Urinary bladder (tissue), 4 donors: ENCODE measurements around the gene CNDP2. TPM values are rescaled to one million over a fixed set of nuclear protein-coding genes. Genes with fewer than 3 reads are reported as not detected.

ENCODE experiments used
- DNase-seq: peaks from one replicate; pipeline ENCODE4 v3.0.0-alpha.2; 2015; ENCODE audit errors: extremely low spot score
- H3K27ac ChIP-seq: one replicate; pipeline ENCODE4 v1.5.1; 2013; ENCODE audit warnings: low read depth, mild to moderate bottlenecking, moderate library complexity
- H3K36me3 ChIP-seq: one replicate; pipeline ENCODE4 v1.6.1; 2013; ENCODE audit warnings: mild to moderate bottlenecking, moderate library complexity; ENCODE audit not compliant: insufficient read depth
- H3K4me1 ChIP-seq: one replicate; pipeline ENCODE4 v1.6.1; 2013; ENCODE audit warnings: mild to moderate bottlenecking, moderate library complexity; ENCODE audit not compliant: insufficient read depth
- H3K4me3 ChIP-seq: one replicate; pipeline ENCODE4 v1.5.1; 2013; ENCODE audit warnings: low read depth, low read length
- WGBS: extraction: QIAGEN DNeasy Blood & Tissue Kit; methylation state at CpG from one replicate; pipeline ENCODE4 v1.1.7; 2013; 5-methylcytosine and 5-hydroxymethylcytosine counted together
- polyA plus RNA-seq: library from polyadenylated mRNA; stranded (reverse); fragments of 200-250 nt; gene quantifications from one replicate; pipeline ENCODE4 v1.2.3, GENCODE V29; 2013
- total RNA-seq: library from RNA; depleted of rRNA; stranded (reverse); fragments of >200 nt; gene quantifications from one replicate; pipeline ENCODE4 v1.2.3, GENCODE V29; 2014
- donor health status: healthy with polysubstance abuse.
- donor health status: healthy.

CNDP2 gene
- total and polyA plus RNA-seq, 2 donors, result 44.0 to 72.3 TPM

- no peak for DNase-seq
- WGBS, result 89% methylated on average over 21 of the region's 21 CpGs
Observed at GRCh38 chr18:74534150-74534969, 38.2 kb downstream of the CNDP2 start, which contains the start of gene CNDP1. TSS of gene CNDP1 (plus strand) at chr18:74534500. CDS start at chr18:74534668, 168 bp downstream.

GRCh38 chr18:74534981-74535649 lies 39.0 kb downstream of the CNDP2 start:
- Histone ChIP-seq H3K36me3 (no peaks in the 10 kb centered on the region), H3K4me3 (no peak overlapping the region), H3K4me1 (no peaks in the 10 kb centered on the region), H3K27ac (no peak overlapping the region)
- 86% methylated on average over 9 of the region's 9 CpGs for WGBS
- DNase-seq, result no peak

More at GRCh38 chr18:74534150-74534969, 38.2 kb downstream of the CNDP2 start, which contains the start of gene CNDP1:
- Histone ChIP-seq H3K4me3 (no peak within 1 kb of the TSS), H3K36me3 (no peaks in the 10 kb centered on the region), H3K27ac (no peak within 1 kb of the TSS), H3K4me1 (no peaks in the 10 kb centered on the region)

GRCh38 chr18:74539289-74539688 lies 43.1 kb downstream of the CNDP2 start:
- H3K4me3 ChIP-seq, result no peak overlapping the region
- H3K27ac ChIP-seq, result no peak overlapping the region
- WGBS, result 79% methylated on average over 11 of the region's 11 CpGs
- H3K36me3 ChIP-seq, result no peaks in the 10 kb centered on the region
- DNase-seq, result no peak
- H3K4me1 ChIP-seq, result no peaks in the 10 kb centered on the region

GRCh38 chr18:74540652-74541421 lies 44.7 kb downstream of the CNDP2 start:
- 68% methylated on average over 20 of the region's 20 CpGs for WGBS
- no peak for DNase-seq
- no peaks in the 10 kb centered on the region for H3K4me1 ChIP-seq
- no peaks in the 10 kb centered on the region for H3K36me3 ChIP-seq
- H3K4me3 ChIP-seq, result no peak overlapping the region
- H3K27ac ChIP-seq, result no peak overlapping the region

GRCh38 chr18:74541703-74542555 lies 45.8 kb downstream of the CNDP2 start:
- DNase-seq, result no peak
- WGBS, result 83% methylated on average over 15 of the region's 15 CpGs

GRCh38 chr18:74544898-74545297 lies 48.7 kb downstream of the CNDP2 start:
- WGBS, result 62% methylated on average over 8 of the region's 8 CpGs
- Histone ChIP-seq H3K27ac (no peak overlapping the region), H3K4me3 (no peak overlapping the region), H3K4me1 (no peaks in the 10 kb centered on the region), H3K36me3 (no peaks in the 10 kb centered on the region)
- no peak for DNase-seq

More at GRCh38 chr18:74541703-74542555, 45.8 kb downstream of the CNDP2 start:
- Histone ChIP-seq H3K27ac (no peak overlapping the region), H3K36me3 (no peaks in the 10 kb centered on the region), H3K4me1 (no peaks in the 10 kb centered on the region), H3K4me3 (no peak overlapping the region)

GRCh38 chr18:74546007-74546406 lies 49.8 kb downstream of the CNDP2 start:
- Histone ChIP-seq H3K4me1 (no peaks in the 10 kb centered on the region), H3K4me3 (no peak overlapping the region), H3K27ac (no peak overlapping the region), H3K36me3 (no peaks in the 10 kb centered on the region)
- no peak for DNase-seq
- 98% methylated on average over 11 of the region's 11 CpGs for WGBS

- H3K27ac ChIP-seq, result no peak overlapping the region
- 31% methylated on average over 9 of the region's 9 CpGs for WGBS
- H3K4me3 ChIP-seq, result no peak overlapping the region
- H3K36me3 ChIP-seq, result no peaks in the 10 kb centered on the region
- no peak for DNase-seq
- no peaks in the 10 kb centered on the region for H3K4me1 ChIP-seq
Observed at GRCh38 chr18:74546751-74547530, 50.8 kb downstream of the CNDP2 start.

GRCh38 chr18:74547860-74548259 lies 51.7 kb downstream of the CNDP2 start:
- Histone ChIP-seq H3K4me1 (no peaks in the 10 kb centered on the region), H3K4me3 (no peak overlapping the region), H3K27ac (no peak overlapping the region), H3K36me3 (no peaks in the 10 kb centered on the region)
- DNase-seq, result no peak
- WGBS, result 98% methylated on average over 7 of the region's 7 CpGs

GRCh38 chr18:74549591-74550104 lies 53.5 kb downstream of the CNDP2 start:
- no peak for DNase-seq
- WGBS, result 98% methylated on average over 1 of the region's 1 CpG
- Histone ChIP-seq H3K4me3 (no peak overlapping the region), H3K36me3 (no peaks in the 10 kb centered on the region), H3K4me1 (no peaks in the 10 kb centered on the region), H3K27ac (no peak overlapping the region)

- Histone ChIP-seq H3K4me3 (no peak overlapping the region), H3K27ac (no peak overlapping the region), H3K4me1 (no peaks in the 10 kb centered on the region), H3K36me3 (no peaks in the 10 kb centered on the region)
- no peak for DNase-seq
- 93% methylated on average over 6 of the region's 6 CpGs for WGBS
Observed at GRCh38 chr18:74550886-74551285, 54.7 kb downstream of the CNDP2 start.

- Histone ChIP-seq H3K4me3 (no peak overlapping the region), H3K4me1 (no peaks in the 10 kb centered on the region), H3K27ac (no peak overlapping the region), H3K36me3 (no peaks in the 10 kb centered on the region)
- 44% methylated on average over 3 of the region's 3 CpGs for WGBS
- DNase-seq, result no peak
Observed at GRCh38 chr18:74551452-74551851, 55.3 kb downstream of the CNDP2 start.
